Spinal cord (tissue), 10 donors: ENCODE data around the gene IGFALS. TPM values are rescaled to one million over a fixed set of nuclear protein-coding genes. Genes with fewer than 3 reads are reported as not detected.

Source experiments
- DNase-seq, 6 donors: peaks; one replicate each; pipeline versions ENCODE4 v3.0.0 to v3.0.0-alpha.2; 2013 to 2015; ENCODE audit warnings: low spot score in 6 of 6, low read depth in 4 of 6
- H3K27ac ChIP-seq: one replicate; pipeline ENCODE4 v1.5.1; 2013; ENCODE audit warnings: low read depth, low read length, control low read depth
- H3K27me3 ChIP-seq: one replicate; pipeline ENCODE4 v1.6.1; 2013; ENCODE audit warnings: low read length; ENCODE audit not compliant: control insufficient read depth, insufficient read depth
- H3K36me3 ChIP-seq: one replicate; pipeline ENCODE4 v1.6.1; 2013; ENCODE audit warnings: low read length; ENCODE audit not compliant: control insufficient read depth, insufficient read depth
- H3K4me1 ChIP-seq: one replicate; pipeline ENCODE4 v1.6.1; 2013; ENCODE audit warnings: low read length; ENCODE audit not compliant: control insufficient read depth, insufficient read depth
- H3K4me3 ChIP-seq: one replicate; pipeline ENCODE4 v1.5.1; 2013; ENCODE audit warnings: low read depth, low read length, control low read depth
- H3K9me3 ChIP-seq: one replicate; pipeline ENCODE4 v1.6.1; 2013; ENCODE audit warnings: low read length; ENCODE audit not compliant: control insufficient read depth, insufficient read depth
- WGBS: methylation state at CpG from one replicate; pipeline ENCODE4 v1.1.5; 2013; ENCODE audit warnings: missing lambda C conversion rate; ENCODE audit not compliant: insufficient coverage; 5-methylcytosine and 5-hydroxymethylcytosine counted together
- polyA plus RNA-seq, 2 donors: library from polyadenylated mRNA; unstranded; fragments of 120-200 nt; gene quantifications; one replicate each; pipeline ENCODE4 v1.2.1, GENCODE V29; 2013; ENCODE audit not compliant: insufficient read length in 2 of 2
- total RNA-seq, 2 donors: library from RNA; depleted of rRNA in 1 of 2; stranded (reverse); fragments of 120-200 nt in 1 of 2; fragments of >200 nt in 1 of 2; gene quantifications; one replicate each; pipeline versions ENCODE4 v1.2.3 to v1.2.4, GENCODE V29; 2013 to 2014
- donor health status: healthy.

The IGFALS gene
- total and polyA plus RNA-seq, 4 donors: 0.33 to 1.3 (median 0.39) TPM; not detected in 1

DNA sequence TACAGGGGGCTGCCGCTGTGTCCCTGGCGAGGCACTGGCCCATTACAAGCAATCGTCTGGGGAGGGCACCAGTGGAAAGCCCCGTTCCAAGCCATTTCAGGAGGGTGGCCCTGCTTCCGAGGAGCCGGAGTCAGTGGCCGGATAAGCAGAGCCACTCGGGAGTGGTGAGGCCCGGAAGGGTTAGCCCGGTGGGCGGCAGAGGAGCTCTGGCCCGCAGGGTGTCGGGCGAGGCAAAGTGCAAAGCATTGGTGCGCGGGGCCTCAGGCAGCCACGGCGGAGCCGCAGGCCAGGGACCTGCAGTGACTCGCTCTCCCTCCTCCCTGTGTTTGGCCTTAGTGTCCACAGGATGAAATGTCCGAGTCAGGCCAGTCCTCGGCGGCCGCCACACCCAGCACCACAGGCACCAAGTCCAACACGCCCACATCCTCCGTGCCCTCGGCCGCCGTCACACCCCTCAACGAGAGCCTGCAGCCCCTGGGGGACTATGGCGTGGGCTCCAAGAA is 46.8 kb downstream of the IGFALS start:
- Histone ChIP-seq H3K4me3 (no peak overlapping the region), H3K4me1 (no peaks in the 10 kb centered on the region), H3K27ac (no peak overlapping the region), H3K36me3 (peaks cover 99% of the 10 kb centered on the region), H3K27me3 (no peaks in the 10 kb centered on the region), H3K9me3 (no peaks in the 10 kb centered on the region)
- 95% methylated on average over 31 of the region's 31 CpGs for WGBS
- no peak for DNase-seq

DNA sequence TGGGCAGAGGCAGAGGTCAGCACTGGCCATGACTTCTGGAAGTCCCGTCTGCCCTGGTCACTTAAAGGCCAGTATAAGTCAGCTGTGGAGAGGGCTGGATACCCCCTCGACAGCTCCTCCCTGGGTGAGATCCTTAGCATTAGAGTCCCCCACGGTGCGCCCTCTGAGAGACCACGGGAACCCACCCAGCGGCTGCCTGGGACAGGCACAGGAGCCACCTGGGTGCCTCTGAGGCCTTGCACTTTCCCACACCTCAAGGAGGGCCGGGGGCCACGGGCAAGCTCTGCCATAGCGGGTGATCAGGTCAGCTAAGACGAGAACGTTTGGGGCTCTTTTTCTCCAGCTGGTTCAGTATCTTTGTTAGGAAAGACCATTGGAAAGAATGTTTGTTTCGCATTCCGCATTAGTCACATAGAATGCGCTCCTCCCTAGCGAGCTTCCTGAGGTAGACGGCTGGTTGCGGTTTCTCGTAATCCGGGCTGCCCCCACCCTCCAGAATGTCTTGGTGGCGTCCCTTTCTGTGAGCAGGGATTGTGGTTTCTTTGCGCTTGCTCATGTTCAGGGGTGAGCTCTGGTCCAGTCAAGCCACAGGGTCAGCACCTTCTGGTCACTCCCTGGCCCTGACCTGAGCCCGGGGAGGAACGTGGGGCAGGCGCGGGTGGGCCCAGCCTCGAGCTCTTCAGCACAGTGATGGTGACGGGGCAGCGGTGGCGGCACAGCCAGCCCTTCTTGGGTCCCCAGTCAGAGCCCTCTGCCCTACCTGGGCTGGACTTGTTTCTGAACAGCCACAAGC is 47.4 kb downstream of the IGFALS start:
- H3K4me3 ChIP-seq: no peak overlapping the region
- 90% methylated on average over 29 of the region's 29 CpGs for WGBS
- no peak for DNase-seq
- H3K9me3 ChIP-seq: no peaks in the 10 kb centered on the region
- no peak overlapping the region for H3K27ac ChIP-seq
- peaks cover 99% of the 10 kb centered on the region for H3K36me3 ChIP-seq
- H3K27me3 ChIP-seq: no peaks in the 10 kb centered on the region
- H3K4me1 ChIP-seq: no peaks in the 10 kb centered on the region

DNA sequence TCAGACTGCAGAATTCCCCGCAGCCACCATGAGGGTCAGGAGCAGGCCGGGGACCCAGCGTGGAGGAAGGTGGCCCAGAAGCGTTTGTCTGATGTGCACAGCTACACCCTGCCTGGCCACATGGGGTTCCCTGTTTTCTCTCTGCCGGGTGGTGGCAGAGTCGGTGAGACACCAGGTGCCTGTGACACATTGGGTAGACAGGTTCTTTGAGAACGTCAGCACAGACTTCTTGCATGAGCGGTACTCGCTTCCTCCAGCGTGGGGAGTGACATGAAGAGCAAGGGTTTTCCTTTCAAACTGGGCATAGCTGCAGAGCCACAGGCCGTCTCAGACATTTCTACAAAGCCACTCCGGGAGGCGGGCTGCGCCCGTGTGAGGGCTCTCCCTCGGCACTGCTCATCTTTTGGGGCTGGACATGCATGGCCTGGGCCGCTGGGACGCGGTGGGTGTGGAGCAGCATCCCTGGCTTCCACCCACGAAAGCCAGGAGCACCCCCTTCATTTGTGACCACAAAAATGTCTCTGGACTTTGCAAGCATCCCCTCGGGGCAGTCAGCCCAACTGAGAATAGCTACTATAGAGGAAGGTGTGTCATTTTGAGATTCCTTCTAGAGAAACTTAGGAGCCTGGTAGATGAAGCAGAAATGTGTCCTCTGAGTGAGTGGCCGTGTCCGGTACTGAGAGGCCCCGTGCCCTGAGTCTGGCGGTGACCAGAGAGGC is 48.2 kb downstream of the IGFALS start:
- 97% methylated on average over 24 of the region's 25 CpGs for WGBS
- Histone ChIP-seq H3K4me3 (no peak overlapping the region), H3K4me1 (no peaks in the 10 kb centered on the region), H3K27me3 (no peaks in the 10 kb centered on the region), H3K9me3 (no peaks in the 10 kb centered on the region), H3K36me3 (peaks cover 99% of the 10 kb centered on the region), H3K27ac (no peak overlapping the region)
- DNase-seq: no peak

DNA sequence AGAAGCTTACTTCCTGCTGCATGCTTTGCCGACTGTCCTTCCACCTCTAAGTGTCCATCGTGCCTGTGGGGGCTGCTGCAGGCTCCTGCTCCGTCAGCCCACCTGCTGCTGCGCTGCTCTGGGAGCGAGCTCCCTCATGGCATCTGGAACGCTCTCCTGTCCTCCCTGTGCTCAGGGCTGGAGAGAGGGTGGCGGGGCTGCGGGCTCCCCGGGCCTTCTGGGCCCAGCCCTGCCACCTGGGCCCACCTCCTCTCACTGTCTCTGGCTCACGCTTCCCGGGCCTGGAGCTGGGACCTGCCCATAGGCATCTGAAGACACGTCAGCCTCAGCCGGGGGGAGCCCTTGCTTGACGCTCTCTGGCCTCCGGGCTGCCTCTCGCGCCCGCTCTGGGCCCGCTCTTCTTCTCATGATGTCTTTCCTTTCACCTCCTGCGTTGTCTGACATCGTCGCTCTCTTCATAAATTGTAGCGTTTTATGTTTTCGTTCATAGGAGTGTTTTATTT is 49.1 kb downstream of the IGFALS start:
- Histone ChIP-seq H3K4me1 (no peaks in the 10 kb centered on the region), H3K4me3 (no peak overlapping the region), H3K36me3 (peaks cover 98% of the 10 kb centered on the region), H3K27ac (no peak overlapping the region), H3K9me3 (no peaks in the 10 kb centered on the region), H3K27me3 (no peaks in the 10 kb centered on the region)
- WGBS: 86% methylated on average over 19 of the region's 24 CpGs
- no peak for DNase-seq

DNA sequence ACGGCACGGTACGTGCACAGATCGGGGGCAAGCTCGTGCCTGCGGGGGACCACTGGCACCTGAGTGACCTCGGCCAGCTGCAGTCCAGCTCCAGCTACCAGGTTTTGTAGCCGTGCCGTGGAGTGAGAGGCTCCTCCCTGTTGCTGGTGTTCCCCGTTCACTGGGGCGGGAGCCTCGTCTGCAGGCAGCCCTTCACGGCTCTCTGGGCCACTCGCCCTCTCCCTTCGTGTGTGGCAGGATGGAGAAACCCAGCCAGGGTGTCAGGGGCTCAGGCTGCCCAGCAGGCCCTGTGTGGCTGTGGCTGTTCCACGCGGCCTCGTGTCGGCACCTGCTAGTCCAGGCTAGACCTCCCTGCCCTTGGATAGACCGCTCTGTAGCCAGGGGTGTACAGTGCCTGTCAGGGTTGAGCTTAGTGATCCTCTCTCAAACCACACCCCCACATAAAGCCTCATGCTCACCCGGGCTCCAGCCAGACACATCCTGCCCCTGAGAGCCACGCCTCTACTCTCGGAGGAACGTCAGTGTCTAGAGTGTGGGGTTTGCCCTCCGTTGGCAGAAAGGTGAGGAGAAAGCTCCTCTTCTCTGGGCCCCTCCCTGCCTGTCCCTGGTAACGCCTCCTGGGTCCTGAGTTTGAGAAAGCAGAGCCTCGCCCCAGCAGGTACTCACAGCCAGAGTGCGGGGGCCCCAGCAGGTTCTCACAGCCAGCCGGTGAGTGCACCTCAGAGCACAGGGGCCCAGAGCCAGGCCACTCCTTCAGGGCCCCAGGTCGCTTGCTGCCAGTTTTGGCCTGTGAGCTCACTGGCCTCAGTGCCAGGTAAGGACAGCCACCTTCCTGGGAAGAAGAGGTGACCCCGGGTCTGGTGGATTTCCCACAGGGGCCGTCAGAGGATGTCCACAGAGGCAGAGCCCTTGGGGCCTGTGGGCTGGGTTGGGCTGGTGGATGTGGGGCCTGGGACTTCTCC is 49.8 kb downstream of the IGFALS start:
- no peak for DNase-seq
- Histone ChIP-seq H3K36me3 (peaks cover 94% of the 10 kb centered on the region), H3K9me3 (no peaks in the 10 kb centered on the region), H3K4me1 (no peaks in the 10 kb centered on the region), H3K27ac (no peak overlapping the region), H3K27me3 (no peaks in the 10 kb centered on the region), H3K4me3 (no peak overlapping the region)
- 94% methylated on average over 31 of the region's 32 CpGs for WGBS

DNA sequence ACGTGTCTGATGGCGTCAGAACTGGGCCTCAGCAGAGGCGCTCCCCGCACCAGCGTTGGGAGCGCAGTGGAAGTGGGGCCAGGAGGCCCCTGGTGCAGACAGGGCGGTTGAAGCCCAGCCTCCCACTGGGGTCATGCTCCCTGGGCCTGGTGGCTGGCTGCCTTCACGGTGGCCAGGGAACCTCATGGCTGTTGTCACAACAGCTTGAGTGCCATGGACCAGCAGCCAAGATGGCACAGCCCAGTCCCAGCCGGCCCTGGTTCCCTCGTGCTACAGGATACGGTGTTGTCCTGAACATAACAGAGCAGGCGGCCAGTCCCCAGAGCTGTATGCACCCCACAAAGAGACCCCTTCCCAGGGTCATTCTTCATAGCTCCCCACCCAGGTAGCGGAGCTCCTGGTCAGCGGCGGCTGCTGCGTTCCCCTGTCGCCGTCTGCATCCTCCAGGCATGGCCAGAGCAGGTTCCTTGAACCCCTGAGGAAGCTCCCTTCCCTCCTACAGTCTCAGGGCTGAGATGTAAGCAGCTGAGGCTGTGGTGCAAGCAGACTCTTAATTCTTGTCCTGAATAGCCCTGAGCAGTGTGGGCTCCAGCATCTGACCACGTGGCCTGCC is 51.8 kb downstream of the IGFALS start:
- Histone ChIP-seq H3K27ac (no peak overlapping the region), H3K9me3 (no peaks in the 10 kb centered on the region), H3K4me1 (no peaks in the 10 kb centered on the region), H3K4me3 (no peak overlapping the region), H3K36me3 (peaks cover 80% of the 10 kb centered on the region), H3K27me3 (no peaks in the 10 kb centered on the region)
- no peak for DNase-seq
- 95% methylated on average over 19 of the region's 19 CpGs for WGBS

DNA sequence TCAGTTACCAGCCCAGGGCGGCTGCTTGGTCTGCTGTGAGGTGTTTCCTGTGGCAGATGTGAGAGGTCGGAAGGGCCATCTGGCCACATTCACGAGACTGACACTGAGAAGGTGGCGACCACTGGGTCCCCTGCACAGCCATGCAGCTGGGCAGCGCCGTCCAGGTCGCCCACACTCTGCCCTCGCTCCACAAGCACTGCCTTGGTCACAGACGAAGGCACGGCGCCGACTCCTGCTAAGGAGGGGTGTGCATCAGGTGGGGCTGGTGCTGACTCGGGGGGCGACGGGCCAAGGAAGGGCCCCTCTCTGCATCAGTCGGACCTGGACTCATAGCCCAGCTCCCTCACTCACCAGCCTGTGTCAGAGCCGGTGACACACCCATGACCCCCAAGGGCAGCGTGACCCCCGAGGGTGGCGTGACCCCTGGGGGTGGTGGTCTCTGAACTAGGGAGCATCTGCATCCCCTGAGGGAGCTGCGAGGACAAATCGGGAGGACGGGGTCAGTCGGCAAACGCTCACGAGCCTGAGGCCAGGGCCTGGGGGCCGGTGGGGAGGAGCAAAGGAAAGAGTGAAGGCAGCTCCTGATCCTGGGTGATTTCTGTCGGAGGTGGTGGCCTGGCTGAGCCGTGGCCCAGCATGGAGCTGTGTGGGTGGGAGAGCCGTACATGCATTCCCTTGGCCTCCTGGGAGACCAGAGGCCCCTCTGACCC is 52.6 kb downstream of the IGFALS start:
- Histone ChIP-seq H3K9me3 (no peaks in the 10 kb centered on the region), H3K4me1 (no peaks in the 10 kb centered on the region), H3K27me3 (no peaks in the 10 kb centered on the region), H3K36me3 (peaks cover 74% of the 10 kb centered on the region), H3K4me3 (no peak overlapping the region), H3K27ac (no peak overlapping the region)
- WGBS: 95% methylated on average over 22 of the region's 30 CpGs
- DNase-seq: no peak
